Mesenchymal stem cell (in vitro differentiated cells and primary cell): Measurements from ENCODE around the gene ZMYM2.

Experiments
- DNase-seq: peaks from one replicate; pipeline ENCODE4 v3.0.0-alpha.2; 2013
- H2AFZ ChIP-seq: one replicate; pipeline ENCODE4 v1.6.1; 2013; ENCODE audit warnings: low read depth, mild to moderate bottlenecking, control low read depth, inconsistent platforms, low read length, moderate library complexity
- H2AK5ac ChIP-seq: 2 replicates; pipeline ENCODE4 v1.6.1; 2013; ENCODE audit warnings: low read length, moderate library complexity, mild to moderate bottlenecking, inconsistent platforms; ENCODE audit not compliant: severe bottlenecking
- H2BK120ac ChIP-seq: one replicate; pipeline ENCODE4 v1.6.1; 2013; ENCODE audit warnings: low read depth, mild to moderate bottlenecking, inconsistent platforms, low read length, moderate library complexity
- H2BK12ac ChIP-seq, 2 experiments: one replicate each; pipeline ENCODE4 v1.6.1; 2013; ENCODE audit warnings: inconsistent platforms in 2 of 2, low read length in 2 of 2, mild to moderate bottlenecking in 2 of 2, moderate library complexity in 2 of 2, control low read depth in 1 of 2
- H2BK15ac ChIP-seq: one replicate; pipeline ENCODE4 v1.6.1; 2013; ENCODE audit warnings: mild to moderate bottlenecking, low read depth, inconsistent platforms; ENCODE audit not compliant: poor library complexity, severe bottlenecking
- H2BK5ac ChIP-seq: 2 replicates; pipeline ENCODE4 v1.6.1; 2013; ENCODE audit warnings: low read depth, mild to moderate bottlenecking, low read length, control low read depth, inconsistent platforms; ENCODE audit not compliant: poor library complexity, severe bottlenecking
- H3K14ac ChIP-seq, 2 experiments: one replicate each; pipeline ENCODE4 v1.6.1; 2013; ENCODE audit warnings: inconsistent platforms in 2 of 2, low read length in 2 of 2, control low read depth in 1 of 2, mild to moderate bottlenecking in 1 of 2, moderate library complexity in 1 of 2
- H3K18ac ChIP-seq, 2 experiments: one replicate each; pipeline ENCODE4 v1.6.1; 2013; ENCODE audit warnings: inconsistent platforms in 2 of 2, low read length in 2 of 2, control low read depth in 1 of 2, low read depth in 1 of 2, mild to moderate bottlenecking in 1 of 2
- H3K23ac ChIP-seq, 2 experiments: one replicate each; pipeline ENCODE4 v1.6.1; 2013; ENCODE audit warnings: inconsistent platforms in 2 of 2, low read length in 2 of 2, mild to moderate bottlenecking in 2 of 2, moderate library complexity in 2 of 2, control low read depth in 1 of 2
- H3K27ac ChIP-seq: 2 replicates; pipeline ENCODE4 v1.5.1; 2013; ENCODE audit warnings: mild to moderate bottlenecking, moderate library complexity, low read length, control low read depth, inconsistent platforms; ENCODE audit not compliant: poor library complexity, severe bottlenecking
- H3K27me3 ChIP-seq, 2 experiments: 2 replicates each; pipeline versions ENCODE4 v1.6.1 to v1.7.0; 2013; ENCODE audit warnings: low read length in 2 of 2, mild to moderate bottlenecking in 2 of 2, moderate library complexity in 2 of 2, control low read depth in 1 of 2, inconsistent platforms in 1 of 2; ENCODE audit not compliant: control insufficient read depth in 1 of 2, insufficient read depth in 1 of 2
- H3K36me3 ChIP-seq, 2 experiments: 2 replicates each; pipeline versions ENCODE4 v1.6.1 to v1.7.0; 2013; ENCODE audit warnings: low read length in 2 of 2, control low read depth in 1 of 2, inconsistent platforms in 1 of 2, low read depth in 1 of 2, mild to moderate bottlenecking in 1 of 2; ENCODE audit not compliant: insufficient read depth in 2 of 2, control insufficient read depth in 1 of 2
- H3K4ac ChIP-seq, 2 experiments: one replicate each; pipeline ENCODE4 v1.6.1; 2013; ENCODE audit warnings: inconsistent platforms in 2 of 2, low read length in 2 of 2, mild to moderate bottlenecking in 2 of 2, moderate library complexity in 2 of 2, control low read depth in 1 of 2, low read depth in 1 of 2
- H3K4me1 ChIP-seq: 2 replicates; pipeline ENCODE4 v1.6.1; 2013; ENCODE audit warnings: low read depth, low read length, control low read depth; ENCODE audit not compliant: control insufficient read depth, insufficient read depth
- H3K4me2 ChIP-seq: 2 replicates; pipeline ENCODE4 v1.6.1; 2013; ENCODE audit warnings: low read length, mild to moderate bottlenecking, inconsistent platforms; ENCODE audit not compliant: poor library complexity, severe bottlenecking
- H3K4me3 ChIP-seq, 2 experiments: 2 replicates each; pipeline versions ENCODE4 v1.5.1 to v1.7.0; 2013; ENCODE audit warnings: low read length in 2 of 2, mild to moderate bottlenecking in 2 of 2, control low read depth in 1 of 2, low read depth in 1 of 2; ENCODE audit not compliant: insufficient read depth in 1 of 2
- H3K79me1 ChIP-seq: replicated peaks from 2 replicates; pipeline ENCODE4 v1.6.1; 2013; ENCODE audit warnings: mild to moderate bottlenecking, control low read depth, low read length, inconsistent platforms; ENCODE audit not compliant: poor library complexity, severe bottlenecking
- H3K9ac ChIP-seq: 2 replicates; pipeline ENCODE4 v1.7.0; 2013; ENCODE audit warnings: mild to moderate bottlenecking, low read length, moderate library complexity
- H3K9me3 ChIP-seq: 2 replicates; pipeline ENCODE4 v1.7.0; 2013; ENCODE audit warnings: mild to moderate bottlenecking, low read length; ENCODE audit not compliant: control insufficient read depth
- H4K8ac ChIP-seq: one replicate; pipeline ENCODE4 v1.6.1; 2013; ENCODE audit warnings: inconsistent platforms, mild to moderate bottlenecking, low read length, moderate library complexity
- H4K91ac ChIP-seq: one replicate; pipeline ENCODE4 v1.6.1; 2013; ENCODE audit warnings: mild to moderate bottlenecking, low read length, inconsistent platforms
- WGBS: methylation state at CpG from one replicate; pipeline ENCODE4 v1.1.7; 2013; ENCODE audit warnings: mixed read lengths; 5-methylcytosine and 5-hydroxymethylcytosine counted together

Gene ZMYM2

GRCh38 chr13:20051366-20051765 lies 92.8 kb downstream of the ZMYM2 start:
- Histone ChIP-seq H2BK5ac (no peak overlapping the region), H3K79me1 (peaks cover 15% of the 10 kb centered on the region), H3K27ac (no peak overlapping the region), H3K9me3 (no peaks in the 10 kb centered on the region), H2BK12ac (no peak overlapping the region), H4K8ac (no peak overlapping the region), H2AFZ (no peak overlapping the region), H3K14ac (no peak overlapping the region), H3K4me1 (no peaks in the 10 kb centered on the region), H3K23ac (no peak overlapping the region), H2AK5ac (no peak overlapping the region), H3K9ac (no peak overlapping the region), H2BK120ac (no peak overlapping the region), H3K36me3 (peaks cover 0 to 75% of the 10 kb centered on the region in 2 experiments), H3K4me2 (no peak overlapping the region), H3K4ac (no peak overlapping the region), H3K27me3 (no peaks in the 10 kb centered on the region), H2BK15ac (no peak overlapping the region), H3K4me3 (no peak overlapping the region), H3K18ac (no peak overlapping the region), H4K91ac (no peak overlapping the region)
- 81% methylated on average over 6 of the region's 6 CpGs for WGBS
- no peak for DNase-seq

DNA sequence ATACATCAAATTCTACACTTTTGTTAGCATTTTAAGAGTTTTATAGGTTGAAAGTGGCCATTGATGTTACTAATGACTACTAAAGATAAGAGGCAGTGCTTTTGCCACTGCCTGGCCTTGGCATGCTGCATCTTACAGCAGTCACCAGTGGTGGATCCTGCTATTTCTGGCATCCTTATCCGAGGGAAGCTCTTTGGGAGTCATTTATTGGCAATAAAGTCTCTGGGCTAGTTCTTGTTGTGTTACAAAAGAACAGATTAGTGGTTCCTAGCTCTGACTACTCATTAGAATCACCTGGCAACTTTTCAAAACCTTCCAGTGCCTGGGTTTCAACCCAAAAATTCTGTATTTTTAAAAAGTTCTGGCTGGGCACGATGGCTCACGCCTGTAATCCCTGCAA lies 94.5 kb downstream of the ZMYM2 start:
- no peak overlapping the region for H2BK120ac ChIP-seq
- H3K18ac ChIP-seq: no peak overlapping the region
- no peak overlapping the region for H3K4ac ChIP-seq
- no peaks in the 10 kb centered on the region for H3K27me3 ChIP-seq
- H2BK15ac ChIP-seq: no peak overlapping the region
- 83% methylated on average over 3 of the region's 3 CpGs for WGBS
- H4K8ac ChIP-seq: no peak overlapping the region
- DNase-seq: no peak
- H3K79me1 ChIP-seq: peaks cover 25% of the 10 kb centered on the region
- H3K14ac ChIP-seq: no peak overlapping the region
- H2BK5ac ChIP-seq: no peak overlapping the region
- H3K9me3 ChIP-seq: no peaks in the 10 kb centered on the region
- H2BK12ac ChIP-seq: no peak overlapping the region
- peaks cover 4 to 75% of the 10 kb centered on the region in 2 experiments for H3K36me3 ChIP-seq
- no peak overlapping the region for H4K91ac ChIP-seq
- no peak overlapping the region for H3K9ac ChIP-seq
- no peak overlapping the region for H3K27ac ChIP-seq
- no peak overlapping the region for H3K4me2 ChIP-seq
- H2AK5ac ChIP-seq: no peak overlapping the region
- no peaks in the 10 kb centered on the region for H3K4me1 ChIP-seq
- H3K4me3 ChIP-seq: no peak overlapping the region
- H2AFZ ChIP-seq: no peak overlapping the region
- no peak overlapping the region for H3K23ac ChIP-seq

GRCh38 chr13:20053891-20054290 lies 95.4 kb downstream of the ZMYM2 start:
- Histone ChIP-seq H2BK12ac (no peak overlapping the region), H3K27ac (no peak overlapping the region), H2AFZ (no peak overlapping the region), H3K23ac (no peak overlapping the region), H3K4me1 (no peaks in the 10 kb centered on the region), H3K4ac (no peak overlapping the region), H3K27me3 (no peaks in the 10 kb centered on the region), H3K18ac (no peak overlapping the region), H3K4me2 (no peak overlapping the region), H2BK5ac (no peak overlapping the region), H4K8ac (no peak overlapping the region), H3K79me1 (peaks cover 25% of the 10 kb centered on the region), H2BK120ac (no peak overlapping the region), H2AK5ac (no peak overlapping the region), H2BK15ac (no peak overlapping the region), H3K9me3 (no peaks in the 10 kb centered on the region), H3K14ac (no peak overlapping the region), H3K4me3 (no peak overlapping the region), H4K91ac (no peak overlapping the region), H3K9ac (no peak overlapping the region), H3K36me3 (peaks cover 4 to 83% of the 10 kb centered on the region in 2 experiments)
- no CpG with 5 or more reads among the region's 2 CpGs for WGBS
- DNase-seq: no peak

DNA sequence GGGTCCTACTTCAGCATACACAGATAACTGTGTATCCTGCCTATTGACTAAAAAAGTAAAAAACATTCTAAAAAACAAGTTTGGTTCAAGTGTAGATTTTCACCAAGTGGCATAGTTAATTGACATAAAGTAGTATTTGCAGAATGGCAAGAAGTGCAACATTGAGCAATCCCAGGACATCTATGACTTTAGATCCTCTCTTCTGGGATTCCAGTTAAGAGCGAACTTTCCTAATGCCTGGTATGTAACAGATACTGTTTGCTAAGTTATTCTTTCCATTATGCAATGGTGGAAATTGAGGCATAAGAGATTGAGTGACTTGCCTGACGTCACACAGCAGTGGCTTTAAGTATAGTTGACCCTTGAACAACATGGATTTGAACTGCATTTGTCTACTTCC lies 96.1 kb downstream of the ZMYM2 start:
- no peak overlapping the region for H3K4me2 ChIP-seq
- no peak overlapping the region for H2AK5ac ChIP-seq
- H3K27me3 ChIP-seq: no peaks in the 10 kb centered on the region
- no peak overlapping the region for H3K27ac ChIP-seq
- no peak overlapping the region for H4K91ac ChIP-seq
- H3K9ac ChIP-seq: no peak overlapping the region
- no peaks in the 10 kb centered on the region for H3K4me1 ChIP-seq
- H3K79me1 ChIP-seq: peaks cover 25% of the 10 kb centered on the region
- H2BK15ac ChIP-seq: no peak overlapping the region
- H3K9me3 ChIP-seq: no peaks in the 10 kb centered on the region
- H2BK120ac ChIP-seq: no peak overlapping the region
- no peak overlapping the region for H2AFZ ChIP-seq
- no peak for DNase-seq
- H2BK12ac ChIP-seq: no peak overlapping the region
- WGBS: 100% methylated on average over 2 of the region's 2 CpGs
- H3K36me3 ChIP-seq: peaks cover 5 to 84% of the 10 kb centered on the region in 2 experiments
- H3K4ac ChIP-seq: no peak overlapping the region
- no peak overlapping the region for H3K23ac ChIP-seq
- no peak overlapping the region for H3K18ac ChIP-seq
- H3K4me3 ChIP-seq: no peak overlapping the region
- no peak overlapping the region for H2BK5ac ChIP-seq
- no peak overlapping the region for H3K14ac ChIP-seq
- H4K8ac ChIP-seq: no peak overlapping the region
